Myometrial cell (primary cell): ENCODE results near the gene ANKS6. TPM values are rescaled to one million over a fixed set of nuclear protein-coding genes. Genes with fewer than 3 reads are reported as not detected.

ENCODE experiments used
- total RNA-seq: library from RNA; depleted of rRNA; stranded (reverse); fragments of >200 nt; gene quantifications from 2 replicates; pipeline ENCODE4 v1.2.3, GENCODE V29; 2015

The ANKS6 gene
- total RNA-seq: 13.1 and 31.1 TPM in 2 replicates

GRCh38 chr9:98796364-98797101 is at the start of gene ANKS6:
ANKS6 (minus strand) TSS chr9:98796555; CDS start chr9:98796491, 64 bp downstream.

GRCh38 chr9:98807070-98807813 is 10.9 kb upstream of the ANKS6 start, which contains the start of gene GALNT12:
GALNT12 (plus strand) TSS chr9:98807670; CDS start chr9:98807699, 29 bp downstream.

GRCh38 chr9:98708933-98709911 is 87.1 kb downstream of the ANKS6 start, which contains the start of gene GABBR2:
GABBR2 (minus strand) TSS chr9:98708935; CDS start chr9:98708737, 198 bp downstream.

Other genes starting within 250 kb of the ANKS6 start
- gene GABBR2, start 87.6 kb downstream of the ANKS6 start, total RNA-seq: 2.6 and 5.5 TPM in 2 replicates
- gene GALNT12, start 11.1 kb upstream of the ANKS6 start, total RNA-seq: 8.0 and 9.2 TPM in 2 replicates
- gene COL15A1, start 147.4 kb upstream of the ANKS6 start, total RNA-seq: 0.35 and 0.58 TPM in 2 replicates